ENCODE results near the gene GTPBP8. TPM values are rescaled to one million over a fixed set of nuclear protein-coding genes. Genes with fewer than 3 reads are reported as not detected.
"Not testable (repeated sequence)": the region's sequence is repeated elsewhere in the genome, so short reads cannot be mapped to it uniquely, and the experiment has no call there.

Gene GTPBP8
- total and polyA plus RNA-seq, 2 donors (not counting 3 experiments of a cell fraction or from before 2014, with no cell fraction given), result 13.7 to 20.2 TPM

DNA sequence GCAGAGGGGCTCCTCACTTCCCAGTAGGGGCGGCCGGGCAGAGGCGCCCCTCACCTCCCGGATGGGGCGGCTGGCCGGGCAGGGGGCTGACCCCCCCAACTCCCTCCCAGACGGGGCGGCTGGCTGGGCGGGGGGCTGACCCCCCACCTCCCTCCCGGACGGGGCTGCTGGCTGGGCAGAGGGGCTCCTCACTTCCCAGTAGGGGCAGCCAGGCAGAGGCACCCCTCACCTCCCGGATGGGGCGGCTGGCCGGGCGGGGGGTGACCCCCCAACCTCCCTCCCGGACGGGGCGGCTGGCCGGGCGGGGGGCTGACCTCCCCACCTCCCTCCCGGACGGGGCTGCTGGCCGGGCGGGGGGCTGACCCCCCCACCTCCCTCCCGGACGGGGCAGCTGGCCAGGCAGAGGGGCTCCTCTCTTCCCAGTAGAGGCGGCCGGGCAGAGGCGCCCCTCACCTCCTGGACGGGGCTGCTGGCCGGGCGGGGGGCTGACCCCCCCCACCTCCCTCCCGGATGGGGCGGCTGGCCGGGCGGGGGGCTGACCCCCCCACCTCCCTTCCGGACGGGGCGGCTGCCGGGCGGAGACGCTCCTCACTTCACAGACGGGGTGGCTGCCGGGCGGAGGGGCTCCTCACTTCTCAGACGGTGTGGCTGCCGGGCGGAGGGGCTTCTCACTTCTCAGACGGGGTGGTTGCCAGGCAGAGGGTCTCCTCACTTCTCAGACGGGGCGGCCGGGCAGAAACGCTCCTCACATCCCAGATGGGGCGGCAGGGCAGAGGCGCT is 55.6 kb downstream of the GTPBP8 start:
- H4K20me1 ChIP-seq (replicated peaks; ENCODE audit: control insufficient read depth, extremely low read depth, insufficient read depth, low read length); H3K9me3 ChIP-seq (replicated peaks; ENCODE audit: control insufficient read depth, insufficient read depth, low read length); H3K4me3 ChIP-seq (replicated peaks in 1 of 3; ENCODE audit: insufficient read depth in 1 of 3, low read depth in 1 of 3, low read length in 3 of 3); FAIRE-seq; dilution Hi-C loops (cut with MboI; ENCODE audit: extremely low pct_ligation_motif_present, low sequenced_read_pairs); H3K27ac ChIP-seq (ENCODE audit: insufficient read depth, low read depth, low read length); H3K9ac ChIP-seq (replicated peaks; ENCODE audit: extremely low read depth, insufficient read depth, low read length); DNase-seq (ENCODE audit: low read depth, low spot score); BruUV-seq (replicated peaks); CTCF ChIA-PET; H3K79me2 ChIP-seq (ENCODE audit: control insufficient read depth, insufficient read depth, low read length); H3K4me2 ChIP-seq (ENCODE audit: insufficient read depth, low read length); intact Hi-C loops (cut with micrococcal nuclease); H3K9me1 ChIP-seq (replicated peaks; ENCODE audit: control insufficient read depth, extremely low read depth, insufficient read depth, low read length); H3K27me3 ChIP-seq (ENCODE audit: control insufficient read depth in 2 of 2, insufficient read depth in 2 of 2, low read length in 2 of 2); H2AFZ ChIP-seq (ENCODE audit: low read depth, low read length); H3K4me1 ChIP-seq (ENCODE audit: control insufficient read depth, extremely low read depth, insufficient read depth, low read length); POLR2A ChIA-PET; H3K36me3 ChIP-seq (ENCODE audit: control insufficient read depth in 2 of 2, extremely low read depth in 1 of 2, insufficient read depth in 2 of 2, low read length in 2 of 2): not testable (repeated sequence)

GRCh38 chr3:113051302-113051711 is 60.5 kb downstream of the GTPBP8 start:
- H3K36me3 ChIP-seq (ENCODE audit: control insufficient read depth in 2 of 2, extremely low read depth in 1 of 2, insufficient read depth in 2 of 2, low read length in 2 of 2), result no peaks in the 10 kb centered on the region
- H4K20me1 ChIP-seq (replicated peaks; ENCODE audit: control insufficient read depth, extremely low read depth, insufficient read depth, low read length), result no peaks in the 10 kb centered on the region
- DNase-seq (ENCODE audit: low read depth, low spot score), result peak; percentile 82
- dilution Hi-C loops (cut with MboI; ENCODE audit: extremely low pct_ligation_motif_present, low sequenced_read_pairs) (no loop called here), intact Hi-C loops (cut with micrococcal nuclease) (loop anchor here (1.0 to 10.0 kb wide), 7 partner anchors 85 to 575 kb away; partner anchors contain the start of gene BOC)
- H3K4me1 ChIP-seq (ENCODE audit: control insufficient read depth, extremely low read depth, insufficient read depth, low read length), result peaks cover 3% of the 10 kb centered on the region
- no peak overlapping the region for H3K4me2 ChIP-seq (ENCODE audit: insufficient read depth, low read length)
- H3K4me3 ChIP-seq (replicated peaks in 1 of 3; ENCODE audit: insufficient read depth in 1 of 3, low read depth in 1 of 3, low read length in 3 of 3), result no peak overlapping the region
- peak; percentile 88 for TF ChIP-seq FOS (IDR thresholded peaks at IDR 0.05; ENCODE audit: borderline replicate concordance, insufficient read depth, low read length)
- TF ChIP-seq, protein P1, sequence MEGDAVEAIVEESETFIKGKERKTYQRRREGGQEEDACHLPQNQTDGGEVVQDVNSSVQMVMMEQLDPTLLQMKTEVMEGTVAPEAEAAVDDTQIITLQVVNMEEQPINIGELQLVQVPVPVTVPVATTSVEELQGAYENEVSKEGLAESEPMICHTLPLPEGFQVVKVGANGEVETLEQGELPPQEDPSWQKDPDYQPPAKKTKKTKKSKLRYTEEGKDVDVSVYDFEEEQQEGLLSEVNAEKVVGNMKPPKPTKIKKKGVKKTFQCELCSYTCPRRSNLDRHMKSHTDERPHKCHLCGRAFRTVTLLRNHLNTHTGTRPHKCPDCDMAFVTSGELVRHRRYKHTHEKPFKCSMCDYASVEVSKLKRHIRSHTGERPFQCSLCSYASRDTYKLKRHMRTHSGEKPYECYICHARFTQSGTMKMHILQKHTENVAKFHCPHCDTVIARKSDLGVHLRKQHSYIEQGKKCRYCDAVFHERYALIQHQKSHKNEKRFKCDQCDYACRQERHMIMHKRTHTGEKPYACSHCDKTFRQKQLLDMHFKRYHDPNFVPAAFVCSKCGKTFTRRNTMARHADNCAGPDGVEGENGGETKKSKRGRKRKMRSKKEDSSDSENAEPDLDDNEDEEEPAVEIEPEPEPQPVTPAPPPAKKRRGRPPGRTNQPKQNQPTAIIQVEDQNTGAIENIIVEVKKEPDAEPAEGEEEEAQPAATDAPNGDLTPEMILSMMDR (IDR thresholded peaks at IDR 0.05; ENCODE audit: extremely low read depth in 1 of 2, insufficient read depth in 1 of 2, low read depth in 1 of 2, low read length in 2 of 2), result peak; percentile 75 to 79
- TF ChIP-seq EZH2 (IDR thresholded peaks at IDR 0.05; ENCODE audit: borderline replicate concordance, low read depth, low read length, severe bottlenecking), result no peak
- TF ChIP-seq MYC (IDR thresholded peaks at IDR 0.05; ENCODE audit: low read depth, low read length), result no peak
- TF ChIP-seq JUN (IDR thresholded peaks at IDR 0.05; ENCODE audit: borderline replicate concordance, insufficient read depth, insufficient read length, low read depth), result peak; percentile 79
- no peak for TF ChIP-seq POLR2A (IDR thresholded peaks at IDR 0.05; ENCODE audit: low read depth, low read length)
- no peak for TF ChIP-seq GATA2 (IDR thresholded peaks at IDR 0.05; ENCODE audit: insufficient read depth, insufficient read length, low read depth, low read length)
- peak; percentile 79 for TF ChIP-seq MAX (IDR thresholded peaks at IDR 0.05; ENCODE audit: insufficient read depth, insufficient read length)
- peak overlapping the region; percentile 62 for H2AFZ ChIP-seq (ENCODE audit: low read depth, low read length)
- ChIA-PET POLR2A (no interaction called here), CTCF (interaction anchor here (0.5 to 3.5 kb wide), 5 partner anchors 86 to 576 kb away, joined by 3 to 44 read pairs (median 3); no protein-coding TSS in a partner anchor)
- H3K9ac ChIP-seq (replicated peaks; ENCODE audit: extremely low read depth, insufficient read depth, low read length), result no peak overlapping the region
- no peaks in the 10 kb centered on the region for H3K9me3 ChIP-seq (replicated peaks; ENCODE audit: control insufficient read depth, insufficient read depth, low read length)
- no peaks in the 10 kb centered on the region for H3K9me1 ChIP-seq (replicated peaks; ENCODE audit: control insufficient read depth, extremely low read depth, insufficient read depth, low read length)
- peak; percentile 97 for FAIRE-seq
- no peak overlapping the region for H3K27ac ChIP-seq (ENCODE audit: insufficient read depth, low read depth, low read length)
- no peaks in the 10 kb centered on the region for H3K79me2 ChIP-seq (ENCODE audit: control insufficient read depth, insufficient read depth, low read length)
- peaks cover 0 to 11% of the 10 kb centered on the region in 2 experiments for H3K27me3 ChIP-seq (ENCODE audit: control insufficient read depth in 2 of 2, insufficient read depth in 2 of 2, low read length in 2 of 2)
- BruUV-seq (replicated peaks), result no TSS peak

All from endothelial cell of umbilical vein (primary cell).